Activated CD4-positive, CD25-positive, alpha-beta regulatory T cell treated with anti-CD3 and anti-CD28 coated beads, Interleukin-2, amount 50 U/mL, for 24 hours (primary cell): Measurements from ENCODE around the gene RREB1.
"Not testable (repeated sequence)": the region's sequence is repeated elsewhere in the genome, so short reads cannot be mapped to it uniquely, and the experiment has no call there.

Experiments
- ATAC-seq, 2 donors: fragments of 150-1000 bp; cut with Tn5 transposase; one replicate each; pipeline ENCODE4 v1.10.0; 2021; ENCODE audit warnings: mild to moderate bottlenecking in 1 of 2, moderate library complexity in 1 of 2

Gene RREB1

GRCh38 chr6:7268362-7268761 lies 160.6 kb downstream of the RREB1 start:
- no peak for ATAC-seq

DNA sequence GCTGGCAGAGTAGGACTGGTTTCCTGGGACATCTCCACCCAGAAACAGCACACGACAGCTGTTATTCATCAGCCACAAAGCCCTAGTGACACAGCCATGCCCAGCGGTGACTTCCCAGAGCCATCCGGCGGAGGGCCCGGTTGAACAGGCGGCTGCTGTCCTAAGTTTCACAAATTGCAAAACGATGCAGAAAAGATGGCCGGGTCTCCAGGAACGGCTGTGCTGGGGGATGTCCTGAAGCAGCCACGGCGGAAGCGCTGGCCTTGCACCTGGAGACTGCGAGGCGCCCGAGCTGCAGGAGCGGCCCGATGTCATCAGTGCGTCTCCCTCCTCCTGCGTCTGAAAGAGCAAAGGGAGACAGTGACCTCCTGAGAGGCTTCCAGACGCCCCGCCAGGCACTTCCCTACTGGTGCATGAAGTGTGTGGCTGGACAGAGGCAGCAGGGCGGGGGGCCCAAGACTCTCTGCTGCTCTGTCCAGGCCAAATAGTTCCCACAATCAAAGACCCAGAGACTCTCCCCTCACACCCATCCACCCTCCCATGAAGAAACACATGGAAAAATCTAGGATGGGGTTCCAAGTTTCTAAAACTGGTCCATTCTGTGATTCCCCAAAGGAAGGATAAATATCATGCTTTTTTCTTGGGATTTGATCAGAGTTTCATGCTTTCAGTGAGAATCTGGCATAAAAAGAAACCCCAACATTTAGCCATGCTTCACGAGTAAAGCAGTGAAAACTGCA lies 161.2 kb downstream of the RREB1 start:
- ATAC-seq: no peak

GRCh38 chr6:7269816-7270215 lies 162.1 kb downstream of the RREB1 start:
- no peak for ATAC-seq

- no peak for ATAC-seq
These were observed 162.8 kb downstream of the RREB1 start for GRCh38 chr6:7270320-7271204.

GRCh38 chr6:7271205-7271534 lies 163.4 kb downstream of the RREB1 start:
- ATAC-seq: no peak

- no peak for ATAC-seq
These were observed 165.9 kb downstream of the RREB1 start for GRCh38 chr6:7273709-7274108.

DNA sequence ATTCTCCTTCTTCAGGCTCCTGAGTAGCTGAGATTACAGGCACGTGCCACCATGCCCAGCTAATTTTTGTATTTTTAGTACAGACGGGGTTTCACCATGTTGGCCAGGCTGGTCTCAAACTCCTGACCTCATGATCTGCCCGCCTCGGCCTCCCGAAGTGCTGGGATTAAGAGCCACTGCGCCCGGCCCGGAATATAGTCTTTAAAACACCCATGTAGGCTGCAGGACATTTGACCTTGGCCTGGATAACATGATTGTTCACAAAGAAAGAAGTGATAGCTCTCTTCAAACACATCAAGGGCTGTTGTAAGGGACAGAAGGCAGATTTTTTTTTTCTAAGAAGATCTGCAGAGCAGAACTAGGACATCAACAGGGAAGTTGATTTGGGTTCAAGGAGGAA lies 166.8 kb downstream of the RREB1 start:
- ATAC-seq: not testable (repeated sequence)

GRCh38 chr6:7276199-7276524 lies 168.4 kb downstream of the RREB1 start:
- no peak for ATAC-seq

- peak in 1 of 2 donors; percentile 27 for ATAC-seq
These were observed 174.5 kb downstream of the RREB1 start for GRCh38 chr6:7282097-7282906.

GRCh38 chr6:7283676-7284075 lies 175.9 kb downstream of the RREB1 start:
- no peak for ATAC-seq

- no peak for ATAC-seq
These were observed 177.7 kb downstream of the RREB1 start for GRCh38 chr6:7285416-7285815.

- ATAC-seq: no peak
These were observed 182.3 kb downstream of the RREB1 start for GRCh38 chr6:7290079-7290478.

DNA sequence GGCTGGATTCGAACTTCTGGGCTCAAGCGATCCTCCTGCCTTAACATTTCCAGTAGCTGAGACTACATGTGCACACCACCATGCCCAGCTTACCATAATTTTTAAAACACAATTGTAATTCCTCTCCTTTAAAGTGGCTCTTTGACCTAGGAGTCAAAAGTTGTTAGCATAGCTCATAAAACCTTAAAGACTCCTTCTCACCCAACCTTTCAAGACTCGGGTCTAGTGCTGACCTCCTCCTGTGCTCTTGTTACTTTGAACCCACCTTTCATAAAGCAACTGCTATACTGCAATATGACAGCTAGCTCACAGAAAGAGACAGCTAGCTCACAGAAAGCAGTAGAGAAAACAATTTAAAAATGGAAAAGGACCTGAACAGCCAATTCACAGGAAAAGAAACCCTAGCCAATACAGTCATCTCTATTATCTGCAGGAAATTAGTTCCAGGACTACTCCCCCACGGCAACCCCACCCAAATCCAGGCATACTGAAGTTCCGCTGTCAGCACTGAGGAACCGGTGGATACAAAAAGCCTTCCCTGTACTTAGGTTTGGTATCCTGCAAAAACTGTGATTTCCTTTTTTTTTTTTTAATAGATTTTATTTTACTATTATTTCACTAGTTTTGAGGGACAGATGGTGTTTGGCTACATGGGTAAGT lies 185.0 kb downstream of the RREB1 start:
- no peak for ATAC-seq

GRCh38 chr6:7295916-7296315 lies 188.2 kb downstream of the RREB1 start:
- ATAC-seq: no peak

DNA sequence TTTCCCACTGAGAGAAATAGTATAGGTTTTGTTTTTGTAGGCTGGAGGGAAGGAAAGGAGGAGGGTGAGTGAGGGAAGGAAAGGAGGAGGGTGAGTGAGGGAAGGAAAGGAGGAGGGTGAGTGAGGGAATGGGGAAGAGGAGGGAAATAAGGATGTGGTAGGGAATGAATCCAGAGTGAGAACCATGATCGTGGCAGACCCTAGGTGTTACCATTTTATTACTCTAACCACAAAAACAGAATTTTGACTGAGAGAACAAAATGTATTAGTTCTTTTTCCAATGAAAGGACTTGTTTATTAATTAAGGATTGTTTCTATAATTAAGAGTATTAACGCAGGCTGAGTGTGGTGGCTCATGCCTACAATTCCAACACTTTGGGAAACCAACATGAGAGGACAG lies 188.8 kb downstream of the RREB1 start:
- no peak for ATAC-seq

DNA sequence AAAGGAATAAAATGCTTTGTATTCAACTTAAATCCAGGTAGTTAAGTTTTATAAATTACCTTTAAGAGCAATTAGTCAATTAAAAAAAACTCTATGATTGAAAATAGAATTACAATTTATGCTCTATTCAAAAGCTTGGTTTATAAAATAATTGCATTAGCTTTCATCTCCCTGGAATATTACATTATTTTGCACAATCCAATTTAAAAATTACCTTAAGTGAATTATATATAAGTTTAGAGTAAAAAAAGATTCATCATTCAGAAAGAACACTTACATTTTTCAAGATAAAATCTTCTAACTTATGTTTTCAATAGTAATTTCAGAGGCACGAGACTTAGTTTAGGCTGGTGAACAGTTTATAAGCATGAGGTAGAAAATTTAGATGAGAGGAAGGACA lies 190.4 kb downstream of the RREB1 start:
- ATAC-seq: no peak

DNA sequence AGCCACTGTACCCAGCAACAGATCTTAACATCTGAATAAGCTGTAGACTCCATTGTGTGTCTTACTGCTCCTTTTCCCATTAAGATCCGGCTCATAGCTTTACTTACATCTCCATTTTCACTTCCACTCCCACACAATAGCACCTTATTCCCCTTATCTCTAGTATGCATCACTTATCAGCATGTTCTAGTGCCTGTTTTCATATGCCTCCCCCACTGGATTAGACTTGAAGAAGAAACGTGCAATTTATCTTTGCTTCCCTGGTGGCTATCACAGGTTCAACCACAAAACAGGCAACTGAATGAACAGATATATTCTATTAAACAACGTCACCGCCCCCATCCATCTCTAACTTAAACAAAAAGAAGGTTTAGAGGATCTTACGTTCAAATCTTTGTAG lies 193.2 kb downstream of the RREB1 start:
- no peak for ATAC-seq
